KMS-11 (cell line): ENCODE data around the gene AKAP1.

Experiments used
- H2AFZ ChIP-seq: fragments of 200-600 bp; sonication (generic); 2 replicates; pipeline ENCODE4 v1.6.1; 2016; ENCODE audit warnings: antibody characterized with exemption, mixed run types, low read depth
- H3K27ac ChIP-seq: fragments of 200-600 bp; sonication (generic); 2 replicates; pipeline ENCODE4 v1.6.1; 2016; ENCODE audit warnings: mild to moderate bottlenecking, mixed run types
- H3K27me3 ChIP-seq: fragments of 200-600 bp; sonication (generic); 2 replicates; pipeline ENCODE4 v1.6.1; 2017; ENCODE audit warnings: mild to moderate bottlenecking, low read depth, mixed run types, moderate library complexity; ENCODE audit not compliant: insufficient read depth
- H3K36me3 ChIP-seq: fragments of 200-600 bp; sonication (generic); 2 replicates; pipeline ENCODE4 v1.6.1; 2017; ENCODE audit warnings: mild to moderate bottlenecking, mixed run types; ENCODE audit not compliant: insufficient read depth
- H3K4me1 ChIP-seq: fragments of 200-600 bp; sonication (generic); 2 replicates; pipeline ENCODE4 v1.6.1; 2016; ENCODE audit warnings: mild to moderate bottlenecking, low read depth, mixed run types; ENCODE audit not compliant: poor library complexity, severe bottlenecking
- H3K4me2 ChIP-seq: fragments of 200-600 bp; sonication (generic); 2 replicates; pipeline ENCODE4 v1.7.0; 2016; ENCODE audit warnings: mild to moderate bottlenecking, mixed run types
- H3K4me3 ChIP-seq: fragments of 200-600 bp; sonication (generic); IDR thresholded peaks from 2 replicates; pipeline ENCODE4 v1.6.1; 2017; ENCODE audit warnings: low read depth, low read length, mixed read lengths; ENCODE audit not compliant: insufficient read depth
- H3K79me2 ChIP-seq: fragments of 200-600 bp; sonication (generic); 2 replicates; pipeline ENCODE4 v1.6.1; 2016; ENCODE audit warnings: low read depth, mixed run types; ENCODE audit not compliant: insufficient read depth
- H3K9ac ChIP-seq: fragments of 200-600 bp; sonication (generic); 2 replicates; pipeline ENCODE4 v1.6.1; 2016; ENCODE audit warnings: mild to moderate bottlenecking, mixed run types
- H4K20me1 ChIP-seq: fragments of 200-600 bp; sonication (generic); 2 replicates; pipeline ENCODE4 v1.6.1; 2016; ENCODE audit warnings: mild to moderate bottlenecking, mixed run types; ENCODE audit not compliant: insufficient read depth
- TF ChIP-seq, protein P1 (sequence below): fragments of 200-600 bp; sonication (generic); conservative IDR thresholded peaks from 2 replicates; pipeline ENCODE4 v1.6.1; 2017; ENCODE audit warnings: low read depth, mild to moderate bottlenecking, antibody characterized with exemption, low read length, moderate library complexity, mixed read lengths

Gene AKAP1

GRCh38 chr17:57040571-57040970, 44.5 kb upstream of the AKAP1 start:
- no peaks in the 10 kb centered on the region for H3K27me3 ChIP-seq
- no peaks in the 10 kb centered on the region for H3K4me1 ChIP-seq
- TF ChIP-seq, protein P1, sequence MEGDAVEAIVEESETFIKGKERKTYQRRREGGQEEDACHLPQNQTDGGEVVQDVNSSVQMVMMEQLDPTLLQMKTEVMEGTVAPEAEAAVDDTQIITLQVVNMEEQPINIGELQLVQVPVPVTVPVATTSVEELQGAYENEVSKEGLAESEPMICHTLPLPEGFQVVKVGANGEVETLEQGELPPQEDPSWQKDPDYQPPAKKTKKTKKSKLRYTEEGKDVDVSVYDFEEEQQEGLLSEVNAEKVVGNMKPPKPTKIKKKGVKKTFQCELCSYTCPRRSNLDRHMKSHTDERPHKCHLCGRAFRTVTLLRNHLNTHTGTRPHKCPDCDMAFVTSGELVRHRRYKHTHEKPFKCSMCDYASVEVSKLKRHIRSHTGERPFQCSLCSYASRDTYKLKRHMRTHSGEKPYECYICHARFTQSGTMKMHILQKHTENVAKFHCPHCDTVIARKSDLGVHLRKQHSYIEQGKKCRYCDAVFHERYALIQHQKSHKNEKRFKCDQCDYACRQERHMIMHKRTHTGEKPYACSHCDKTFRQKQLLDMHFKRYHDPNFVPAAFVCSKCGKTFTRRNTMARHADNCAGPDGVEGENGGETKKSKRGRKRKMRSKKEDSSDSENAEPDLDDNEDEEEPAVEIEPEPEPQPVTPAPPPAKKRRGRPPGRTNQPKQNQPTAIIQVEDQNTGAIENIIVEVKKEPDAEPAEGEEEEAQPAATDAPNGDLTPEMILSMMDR: no peak
- H3K79me2 ChIP-seq: no peaks in the 10 kb centered on the region
- no peak overlapping the region for H3K27ac ChIP-seq
- no peak overlapping the region for H2AFZ ChIP-seq
- H4K20me1 ChIP-seq: no peaks in the 10 kb centered on the region
- H3K36me3 ChIP-seq: no peaks in the 10 kb centered on the region
- no peak overlapping the region for H3K4me3 ChIP-seq
- no peak overlapping the region for H3K9ac ChIP-seq
- H3K4me2 ChIP-seq: no peak overlapping the region

GRCh38 chr17:57043276-57043675, 41.8 kb upstream of the AKAP1 start:
- Histone ChIP-seq H3K36me3 (no peaks in the 10 kb centered on the region), H3K79me2 (no peaks in the 10 kb centered on the region), H3K4me3 (no peak overlapping the region), H3K27me3 (no peaks in the 10 kb centered on the region), H4K20me1 (no peaks in the 10 kb centered on the region), H3K27ac (no peak overlapping the region), H3K4me2 (no peak overlapping the region), H3K4me1 (peaks cover 10% of the 10 kb centered on the region), H2AFZ (no peak overlapping the region), H3K9ac (no peak overlapping the region)
- TF ChIP-seq, protein P1: no peak

DNA sequence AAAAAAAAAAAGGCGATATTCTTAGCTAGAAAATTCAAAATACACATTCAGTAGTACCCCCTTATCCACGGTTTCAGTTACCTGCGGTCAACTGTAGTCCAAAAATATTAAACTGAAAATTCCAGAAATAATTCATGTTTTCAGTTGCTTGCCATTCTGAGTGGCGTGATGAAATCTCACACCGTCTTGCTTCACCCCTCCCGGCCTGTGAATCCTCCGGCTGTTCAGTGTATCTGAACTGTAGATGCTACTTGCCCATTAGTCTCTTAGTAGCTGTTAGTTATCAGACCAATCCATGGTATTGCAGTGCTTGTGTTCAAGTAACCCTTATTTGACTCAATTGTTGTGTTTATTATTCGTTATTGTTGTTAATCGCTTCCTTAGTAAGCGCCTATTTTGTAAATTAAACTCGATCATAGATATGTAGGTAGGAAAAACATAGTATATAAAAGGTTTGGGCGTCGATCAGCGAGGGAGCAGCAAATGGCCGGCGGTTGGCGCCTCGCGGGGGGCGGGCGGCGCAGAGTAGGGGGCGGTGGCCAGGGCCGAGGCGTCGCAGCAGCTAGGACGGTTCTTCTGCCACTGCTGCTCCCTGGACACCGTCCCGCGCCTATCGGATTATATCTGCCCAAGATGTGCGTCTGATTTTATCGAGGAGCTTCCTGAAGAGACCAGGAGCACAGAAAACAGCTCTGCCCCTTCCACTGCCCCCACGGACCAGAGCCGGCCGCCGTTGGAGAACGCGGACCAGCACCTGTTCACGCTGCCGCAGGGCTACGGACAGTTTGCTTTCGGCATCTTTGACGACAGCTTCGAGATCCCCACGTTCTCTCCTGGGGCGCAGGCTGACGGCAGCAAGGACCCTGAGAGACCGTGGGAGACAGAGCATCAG, 39.8 kb upstream of the AKAP1 start:
- no peak overlapping the region for H3K4me2 ChIP-seq

GRCh38 chr17:57045868-57046704, 39.0 kb upstream of the AKAP1 start:
- H4K20me1 ChIP-seq: no peaks in the 10 kb centered on the region
- H2AFZ ChIP-seq: peak overlapping the region; percentile 85
- TF ChIP-seq, protein P1: no peak
- H3K27me3 ChIP-seq: no peaks in the 10 kb centered on the region
- H3K36me3 ChIP-seq: no peaks in the 10 kb centered on the region
- no peak overlapping the region for H3K27ac ChIP-seq
- peak overlapping the region; percentile 39; the same call in 1 of the 2 replicates for H3K9ac ChIP-seq
- no peaks in the 10 kb centered on the region for H3K79me2 ChIP-seq
- H3K4me3 ChIP-seq: no peak overlapping the region
- peaks cover 10% of the 10 kb centered on the region for H3K4me1 ChIP-seq
- peak overlapping the region; percentile 81 for H3K4me2 ChIP-seq

More for the DNA sequence above, 39.8 kb upstream of the AKAP1 start:
- no peaks in the 10 kb centered on the region for H3K27me3 ChIP-seq
- peaks cover 10% of the 10 kb centered on the region for H3K4me1 ChIP-seq
- no peaks in the 10 kb centered on the region for H3K36me3 ChIP-seq
- H3K79me2 ChIP-seq: no peaks in the 10 kb centered on the region
- no peak overlapping the region for H3K9ac ChIP-seq
- H3K27ac ChIP-seq: no peak overlapping the region
- H3K4me3 ChIP-seq: no peak overlapping the region
- TF ChIP-seq, protein P1: no peak
- H2AFZ ChIP-seq: no peak overlapping the region
- H4K20me1 ChIP-seq: no peaks in the 10 kb centered on the region
